ENCODE measurements around the gene ADRA2B.

Gene ADRA2B

GRCh38 chr2:96092951-96093350 lies 23.4 kb downstream of the ADRA2B start:
- Histone ChIP-seq H3K79me2 (ENCODE audit: insufficient read depth, low read length) (no peaks in the 10 kb centered on the region), H3K36me3 (ENCODE audit: insufficient read depth, low read length) (no peaks in the 10 kb centered on the region), H3K4me3 (ENCODE audit: low read depth, low read length, poor library complexity, severe bottlenecking) (no peak overlapping the region), H3K9me3 (ENCODE audit: low read length) (no peaks in the 10 kb centered on the region), H3K9me2 (ENCODE audit: low read depth, low read length) (no peaks in the 10 kb centered on the region), H3K4me1 (ENCODE audit: insufficient read depth, low read length, severe bottlenecking) (no peaks in the 10 kb centered on the region), H4K20me1 (ENCODE audit: insufficient read depth, low read length) (no peaks in the 10 kb centered on the region), H3K4me2 (ENCODE audit: low read length) (no peak overlapping the region), H2AFZ (ENCODE audit: low read length) (no peak overlapping the region), H3F3A (ENCODE audit: insufficient read depth, low read length) (no peaks in the 10 kb centered on the region), H3K27me3 (ENCODE audit: insufficient read depth, low read length) (peaks cover 17% of the 10 kb centered on the region; the same call in 1 of the 2 replicates), H3K9ac (ENCODE audit: low read length) (no peak overlapping the region), H3K27ac (ENCODE audit: low read depth, low read length, poor library complexity, severe bottlenecking) (no peak overlapping the region)
- TF ChIP-seq EZH2 (IDR thresholded peaks at IDR 0.05; ENCODE audit: borderline replicate concordance, low read length), result no peak
- TF ChIP-seq, protein P1, sequence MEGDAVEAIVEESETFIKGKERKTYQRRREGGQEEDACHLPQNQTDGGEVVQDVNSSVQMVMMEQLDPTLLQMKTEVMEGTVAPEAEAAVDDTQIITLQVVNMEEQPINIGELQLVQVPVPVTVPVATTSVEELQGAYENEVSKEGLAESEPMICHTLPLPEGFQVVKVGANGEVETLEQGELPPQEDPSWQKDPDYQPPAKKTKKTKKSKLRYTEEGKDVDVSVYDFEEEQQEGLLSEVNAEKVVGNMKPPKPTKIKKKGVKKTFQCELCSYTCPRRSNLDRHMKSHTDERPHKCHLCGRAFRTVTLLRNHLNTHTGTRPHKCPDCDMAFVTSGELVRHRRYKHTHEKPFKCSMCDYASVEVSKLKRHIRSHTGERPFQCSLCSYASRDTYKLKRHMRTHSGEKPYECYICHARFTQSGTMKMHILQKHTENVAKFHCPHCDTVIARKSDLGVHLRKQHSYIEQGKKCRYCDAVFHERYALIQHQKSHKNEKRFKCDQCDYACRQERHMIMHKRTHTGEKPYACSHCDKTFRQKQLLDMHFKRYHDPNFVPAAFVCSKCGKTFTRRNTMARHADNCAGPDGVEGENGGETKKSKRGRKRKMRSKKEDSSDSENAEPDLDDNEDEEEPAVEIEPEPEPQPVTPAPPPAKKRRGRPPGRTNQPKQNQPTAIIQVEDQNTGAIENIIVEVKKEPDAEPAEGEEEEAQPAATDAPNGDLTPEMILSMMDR (IDR thresholded peaks at IDR 0.05; ENCODE audit: low read length), result no peak

DNA sequence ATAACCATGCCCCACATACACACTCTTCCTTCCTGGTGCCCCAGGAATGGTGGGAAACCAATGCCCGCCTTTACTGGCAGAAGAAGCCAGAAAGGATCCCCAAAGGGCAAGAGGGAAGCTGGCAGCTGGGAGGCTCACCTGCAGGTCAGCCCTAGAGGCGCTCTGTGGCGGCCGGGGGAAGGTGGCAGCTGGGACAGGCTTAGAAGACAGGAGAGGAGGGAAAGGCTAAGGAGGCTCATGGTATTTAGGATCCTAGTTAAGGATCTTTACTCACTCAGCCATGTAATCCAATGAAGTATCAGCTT lies 23.8 kb downstream of the ADRA2B start:
- Histone ChIP-seq H3K4me3 (ENCODE audit: low read depth, low read length, poor library complexity, severe bottlenecking) (no peak overlapping the region), H3F3A (ENCODE audit: insufficient read depth, low read length) (no peaks in the 10 kb centered on the region), H3K27ac (ENCODE audit: low read depth, low read length, poor library complexity, severe bottlenecking) (no peak overlapping the region), H3K4me2 (ENCODE audit: low read length) (no peak overlapping the region), H3K4me1 (ENCODE audit: insufficient read depth, low read length, severe bottlenecking) (no peaks in the 10 kb centered on the region), H4K20me1 (ENCODE audit: insufficient read depth, low read length) (no peaks in the 10 kb centered on the region), H2AFZ (ENCODE audit: low read length) (no peak overlapping the region), H3K36me3 (ENCODE audit: insufficient read depth, low read length) (no peaks in the 10 kb centered on the region), H3K9me3 (ENCODE audit: low read length) (no peaks in the 10 kb centered on the region), H3K9me2 (ENCODE audit: low read depth, low read length) (no peaks in the 10 kb centered on the region), H3K9ac (ENCODE audit: low read length) (no peak overlapping the region), H3K27me3 (ENCODE audit: insufficient read depth, low read length) (peaks cover 17% of the 10 kb centered on the region; the same call in 1 of the 2 replicates), H3K79me2 (ENCODE audit: insufficient read depth, low read length) (no peaks in the 10 kb centered on the region)
- TF ChIP-seq EZH2 (IDR thresholded peaks at IDR 0.05; ENCODE audit: borderline replicate concordance, low read length), result no peak
- TF ChIP-seq, protein P1 (IDR thresholded peaks at IDR 0.05; ENCODE audit: low read length), result no peak

GRCh38 chr2:96091711-96092572 lies 24.4 kb downstream of the ADRA2B start:
- Histone ChIP-seq H3K27me3 (ENCODE audit: insufficient read depth, low read length) (peaks cover 17% of the 10 kb centered on the region; the same call in 1 of the 2 replicates), H3K4me2 (ENCODE audit: low read length) (no peak overlapping the region), H2AFZ (ENCODE audit: low read length) (no peak overlapping the region), H3K79me2 (ENCODE audit: insufficient read depth, low read length) (no peaks in the 10 kb centered on the region), H3K36me3 (ENCODE audit: insufficient read depth, low read length) (no peaks in the 10 kb centered on the region), H3K4me3 (ENCODE audit: low read depth, low read length, poor library complexity, severe bottlenecking) (no peak overlapping the region), H3K9me3 (ENCODE audit: low read length) (no peaks in the 10 kb centered on the region), H3K9me2 (ENCODE audit: low read depth, low read length) (no peaks in the 10 kb centered on the region), H3K4me1 (ENCODE audit: insufficient read depth, low read length, severe bottlenecking) (no peaks in the 10 kb centered on the region), H3K27ac (ENCODE audit: low read depth, low read length, poor library complexity, severe bottlenecking) (no peak overlapping the region), H4K20me1 (ENCODE audit: insufficient read depth, low read length) (no peaks in the 10 kb centered on the region), H3K9ac (ENCODE audit: low read length) (no peak overlapping the region), H3F3A (ENCODE audit: insufficient read depth, low read length) (no peaks in the 10 kb centered on the region)
- TF ChIP-seq, protein P1 (IDR thresholded peaks at IDR 0.05; ENCODE audit: low read length), result no peak
- no peak for TF ChIP-seq EZH2 (IDR thresholded peaks at IDR 0.05; ENCODE audit: borderline replicate concordance, low read length)

Data from OCI-LY1 (cell line).